Fibroblast of pulmonary artery (primary cell): Measurements from ENCODE around the gene MDC1.

Source experiments
- DNase-seq: peaks from one replicate; pipeline ENCODE4 v3.0.0-alpha.2; 2010; ENCODE audit warnings: low read depth
- H3K4me3 ChIP-seq: replicated peaks from 2 replicates; pipeline ENCODE4 v1.5.1; 2011; ENCODE audit warnings: low read depth, mild to moderate bottlenecking, control low read depth, low read length, moderate library complexity
- CTCF ChIP-seq: IDR thresholded peaks from 2 replicates; pipeline ENCODE4 v1.5.1; 2011; ENCODE audit warnings: mild to moderate bottlenecking, control low read depth, low read length, inconsistent platforms; ENCODE audit errors: missing control alignments

The MDC1 gene

GRCh38 chr6:30687659-30688431, 29.2 kb downstream of the MDC1 start:
- peak; percentile 28 for TF ChIP-seq CTCF
- peak; percentile 40 for DNase-seq

GRCh38 chr6:30686908-30687658, 30.0 kb downstream of the MDC1 start:
- peak overlapping the region; percentile 88 for H3K4me3 ChIP-seq
- TF ChIP-seq CTCF, result no peak
- DNase-seq, result peak; percentile 98

More at GRCh38 chr6:30687659-30688431, 29.2 kb downstream of the MDC1 start:
- peak overlapping the region; percentile 88 for H3K4me3 ChIP-seq

DNA sequence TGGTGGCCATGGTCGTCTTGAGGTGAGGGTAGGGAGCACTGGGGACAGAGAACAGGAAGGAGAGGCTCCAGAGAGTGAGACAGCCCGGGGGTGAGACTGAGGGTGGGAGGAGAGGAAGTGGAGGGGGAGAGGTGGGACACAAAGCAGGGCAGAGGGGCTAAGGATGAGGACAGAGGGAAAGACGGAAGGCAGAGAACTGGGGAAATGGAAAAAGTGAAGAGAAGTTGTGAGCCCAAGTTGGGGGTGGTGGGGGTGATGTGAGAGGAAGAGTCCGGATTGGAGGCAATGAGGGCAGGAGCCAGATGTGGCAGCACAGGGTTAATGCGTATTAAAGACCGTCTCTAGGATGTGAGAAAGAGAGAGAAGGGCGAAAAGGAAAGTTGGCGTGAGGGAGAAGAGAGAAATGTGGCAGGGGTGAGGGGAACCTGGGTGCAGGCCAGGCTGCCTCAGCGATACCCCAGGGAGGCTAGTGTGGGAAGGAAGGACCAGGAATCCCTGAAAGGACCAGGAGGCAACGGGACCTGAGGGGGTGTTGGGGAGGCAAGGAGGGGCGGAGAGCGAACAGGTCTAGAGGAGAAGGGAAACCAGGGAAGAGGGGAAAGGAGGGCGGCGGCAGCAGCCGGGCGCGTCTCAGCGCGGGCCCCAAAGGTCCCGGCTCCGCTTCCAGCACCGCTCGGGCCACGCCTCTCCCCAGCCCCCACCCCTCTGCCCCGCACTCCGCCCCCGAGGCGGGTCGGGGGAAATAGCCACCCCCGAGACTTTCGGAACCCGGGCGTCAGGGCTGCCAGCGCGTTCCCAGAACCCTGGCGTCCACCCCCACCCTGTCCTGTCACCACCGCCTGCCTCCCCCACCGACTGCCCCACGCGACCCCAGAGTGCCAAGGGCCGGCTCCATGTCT, 30.8 kb downstream of the MDC1 start, which contains the start of gene PPP1R18:
Gene PPP1R18, minus strand, starts transcription at position 637 of the 899 bp plus-strand sequence. Its CDS starts 627 bp downstream, at position 10.
- TF ChIP-seq CTCF, result no peak
- DNase-seq, result no peak
- peak within 1 kb of the TSS; percentile 88 for H3K4me3 ChIP-seq

DNA sequence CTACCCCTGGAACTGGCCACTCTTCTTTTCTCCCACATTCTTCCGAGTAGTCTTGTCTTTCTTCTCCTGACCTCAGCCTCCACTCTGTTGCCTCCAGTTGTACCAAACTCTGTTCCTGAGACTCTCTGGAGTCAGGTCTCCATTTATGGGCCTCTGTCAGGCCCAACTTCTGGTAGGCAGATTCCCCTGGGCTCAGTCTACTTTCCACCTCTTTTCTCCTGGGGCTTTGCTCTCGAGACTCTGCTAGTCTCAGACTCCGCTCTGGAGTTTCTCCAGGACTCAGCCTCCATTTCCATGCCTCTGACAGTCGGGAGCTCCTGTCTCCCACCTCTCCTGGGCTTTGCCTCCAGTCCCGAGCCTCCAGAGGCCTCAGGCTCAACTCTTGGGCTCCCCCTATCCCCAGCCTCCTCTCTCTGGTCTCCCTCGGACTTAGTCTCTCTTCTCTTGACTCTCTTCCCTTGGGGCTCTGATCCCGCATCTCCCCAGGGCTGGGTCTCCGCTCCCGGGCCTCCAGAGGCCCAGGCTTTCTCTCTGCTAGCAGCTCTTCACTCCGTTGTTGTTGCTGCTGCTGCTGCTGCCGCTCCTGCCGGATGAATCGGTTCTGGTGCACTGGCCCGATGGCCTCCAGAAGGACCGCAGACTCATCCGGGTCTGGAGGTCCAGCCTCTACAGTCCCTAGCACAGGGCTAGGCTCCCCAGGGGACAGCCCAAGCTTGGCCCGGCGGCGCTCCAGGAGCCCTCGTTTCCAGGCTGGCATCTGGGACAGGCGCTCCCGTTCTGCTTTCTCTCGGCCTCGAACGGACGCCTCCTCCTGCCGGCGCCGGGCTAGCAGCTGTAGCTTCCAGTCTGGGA, 31.7 kb downstream of the MDC1 start:
- TF ChIP-seq CTCF, result peak; percentile 32
- DNase-seq, result peak; percentile 37

DNA sequence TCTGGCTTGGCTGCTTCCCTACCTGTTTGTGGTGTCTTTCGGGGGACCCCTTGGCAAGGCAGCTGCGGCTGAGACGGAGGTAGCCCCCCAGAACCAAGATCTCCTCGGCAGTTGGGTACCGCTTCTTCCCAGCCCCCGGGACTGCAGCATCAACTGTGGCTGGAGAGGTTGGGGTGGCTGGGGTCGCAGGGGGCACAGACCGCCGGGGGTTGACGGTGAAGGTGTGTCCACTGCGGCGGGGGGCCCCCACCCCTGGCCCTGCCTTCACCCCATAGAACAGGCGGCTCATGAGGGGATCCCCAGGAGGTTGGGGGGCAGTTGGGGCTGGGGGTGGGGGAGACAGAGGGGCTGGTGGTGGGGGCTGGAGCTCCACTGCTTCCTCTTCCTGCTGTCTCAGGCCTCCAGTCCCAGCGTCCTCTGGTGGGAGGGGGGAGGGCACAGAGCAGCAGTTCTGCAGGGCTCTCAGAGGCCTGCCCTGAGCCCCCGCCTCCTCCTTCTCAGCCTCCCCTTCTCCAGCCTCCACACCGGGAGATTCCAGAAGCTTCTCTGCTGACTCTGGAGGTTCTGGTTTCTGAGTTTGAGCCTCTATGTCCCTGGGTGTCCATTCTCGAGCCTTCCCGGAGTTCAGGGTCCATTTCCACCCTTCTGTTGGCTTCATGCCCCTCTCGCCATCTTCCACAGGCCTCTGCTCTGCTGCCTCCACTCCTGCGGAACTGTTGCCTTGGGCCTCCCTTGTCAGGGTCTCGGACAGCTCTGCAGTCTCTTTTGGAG, 32.5 kb downstream of the MDC1 start:
- H3K4me3 ChIP-seq, result peak overlapping the region; percentile 88
- TF ChIP-seq CTCF, result no peak
- peak; percentile 50 for DNase-seq

More for the DNA sequence above, 31.7 kb downstream of the MDC1 start:
- peak overlapping the region; percentile 88 for H3K4me3 ChIP-seq
